Activated T-cell treated with anti-CD3 and anti-CD28 coated beads for 4 hours (primary cell): Measurements from ENCODE around the gene CYP1B1.
"Not testable (repeated sequence)": the region's sequence is repeated elsewhere in the genome, so short reads cannot be mapped to it uniquely, and the experiment has no call there.

Experiments
- DNase-seq: peaks from one replicate; pipeline ENCODE4 v3.0.0-alpha.2; 2020

CYP1B1 gene

DNA sequence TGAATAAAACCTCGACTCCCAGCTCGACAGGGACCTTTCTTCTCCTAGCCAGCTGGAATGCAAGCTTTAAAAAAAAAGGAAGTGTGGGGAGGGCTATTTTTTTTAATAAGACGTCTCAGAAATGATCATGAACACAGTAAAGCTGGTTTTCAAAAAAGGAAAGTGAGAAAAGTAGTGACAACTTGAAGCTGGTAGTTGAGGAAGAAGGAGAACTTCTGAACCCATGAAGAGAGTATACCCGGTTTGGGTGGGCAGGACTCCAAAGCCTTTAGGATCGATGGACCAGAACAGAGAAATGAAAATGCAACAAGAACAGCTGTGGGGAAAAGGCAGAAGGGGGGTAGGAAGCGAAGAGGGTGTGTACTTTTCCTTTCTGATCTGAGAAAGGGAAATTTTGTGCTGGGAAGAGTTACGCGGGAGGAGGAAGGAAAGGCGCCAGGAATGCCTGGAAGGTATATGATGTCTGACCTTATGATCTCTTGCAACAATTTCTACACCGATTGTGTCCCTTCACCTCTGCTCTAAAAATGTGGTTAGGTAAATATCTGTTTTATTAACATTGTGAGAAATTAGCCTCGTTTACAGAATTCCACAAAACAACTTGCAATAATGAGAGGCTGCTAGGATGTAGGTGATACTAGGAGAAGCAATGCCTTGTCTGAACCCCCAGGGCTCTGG lies 22.6 kb upstream of the CYP1B1 start:
- DNase-seq = no peak

DNA sequence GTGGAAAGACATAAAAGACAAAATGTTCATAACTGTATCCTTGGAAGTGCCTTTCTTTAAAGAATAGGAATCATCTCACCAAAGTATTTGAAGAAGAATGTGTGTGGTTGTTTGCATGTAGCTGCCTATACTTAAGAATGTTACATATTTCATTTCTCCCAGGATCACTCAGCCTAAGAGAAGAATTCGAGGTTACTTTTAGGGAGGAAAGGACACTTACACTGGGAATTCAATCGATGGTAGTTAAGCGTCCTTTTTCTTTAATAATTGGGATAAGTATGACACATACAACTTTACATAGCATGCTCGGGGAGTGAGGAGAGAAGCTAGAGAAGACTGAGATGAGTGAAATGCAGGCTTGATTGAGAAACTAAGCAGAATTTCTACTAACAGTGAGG lies 22.0 kb upstream of the CYP1B1 start:
- no peak for DNase-seq

- DNase-seq = no peak
These were observed 21.5 kb upstream of the CYP1B1 start for GRCh38 chr2:38097258-38097987.

DNA sequence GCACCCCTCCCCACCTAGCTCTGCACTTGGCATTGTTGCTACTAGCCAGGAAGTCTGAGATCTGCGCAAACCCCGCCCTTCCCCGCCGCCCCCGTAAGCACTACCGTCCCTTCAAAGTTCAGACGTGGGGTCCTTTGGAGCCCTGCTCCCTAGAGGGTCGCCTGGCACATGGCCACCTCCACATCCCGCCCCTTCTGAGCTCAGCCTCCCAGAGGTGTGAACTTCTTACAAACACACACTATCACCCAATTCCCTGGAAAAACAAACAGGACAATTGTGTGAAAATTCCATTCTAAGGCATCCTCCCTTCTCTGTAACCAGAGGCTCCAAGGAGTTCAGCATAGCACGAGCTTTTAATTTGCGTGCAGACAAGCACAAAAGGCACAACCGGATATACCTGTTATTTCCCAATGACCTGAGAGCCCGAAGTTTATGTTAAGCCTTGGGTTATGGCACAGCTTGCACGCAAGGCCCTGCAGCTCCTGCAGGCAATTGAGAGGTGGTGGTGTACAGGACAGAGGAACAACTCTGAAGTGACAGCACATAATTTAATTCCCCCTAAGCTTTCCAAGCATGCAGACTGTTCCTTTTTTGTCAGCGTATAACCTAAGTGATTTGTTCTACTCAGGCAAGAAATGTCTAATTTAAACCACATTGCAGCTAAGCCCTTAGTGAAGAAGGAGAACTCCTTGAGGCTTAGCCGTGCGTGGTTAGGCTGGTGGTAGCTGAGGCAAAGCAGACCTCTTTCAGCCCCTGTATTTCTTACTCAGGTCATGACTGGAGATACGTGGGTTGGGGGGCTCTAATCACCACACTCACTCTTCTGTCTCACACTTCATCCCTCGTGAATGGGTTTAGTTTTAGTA lies 20.3 kb upstream of the CYP1B1 start:
- no peak for DNase-seq

DNA sequence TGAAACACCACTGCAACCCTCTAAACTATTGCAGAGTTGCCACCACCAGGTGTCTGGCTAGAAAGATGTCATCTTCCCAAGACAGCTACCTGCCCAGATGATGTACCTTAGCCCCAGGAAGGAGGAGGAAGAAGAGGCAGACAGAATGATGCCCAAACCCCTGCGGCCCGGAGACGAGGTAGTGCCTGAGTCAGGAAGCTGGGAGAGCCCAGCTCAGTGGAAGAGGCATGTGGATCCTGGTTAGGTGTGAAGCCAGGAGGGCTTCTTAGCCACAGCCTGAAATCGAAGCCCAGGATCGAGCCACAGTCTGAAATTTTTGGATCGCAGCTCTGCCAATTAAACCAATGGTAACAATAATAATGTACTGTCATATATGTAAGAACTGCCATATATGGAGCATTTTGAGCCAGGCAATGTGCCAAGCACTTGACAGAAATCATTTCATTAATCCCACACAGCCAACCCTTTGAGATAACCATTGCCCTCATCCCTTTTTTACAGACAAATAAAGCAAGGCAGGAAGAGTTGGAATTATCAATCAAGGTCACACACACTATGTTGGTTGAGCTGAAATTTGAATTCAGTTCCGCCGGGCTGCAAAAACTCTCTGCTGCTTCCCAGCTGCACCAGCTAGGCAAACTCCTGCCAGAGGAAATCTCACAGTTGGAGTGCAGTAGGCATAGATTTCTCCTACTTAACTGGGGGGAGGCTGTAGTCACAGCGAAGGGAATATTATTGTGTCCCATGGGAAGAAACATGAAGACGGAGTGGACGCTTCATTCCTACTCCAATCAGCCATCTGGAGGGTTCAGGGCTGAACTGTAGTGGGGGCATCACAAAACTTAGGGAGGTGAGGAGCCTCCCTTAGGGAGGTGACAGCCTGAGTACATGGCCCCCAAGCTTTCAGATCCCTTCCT lies 19.4 kb upstream of the CYP1B1 start:
- no peak for DNase-seq

DNA sequence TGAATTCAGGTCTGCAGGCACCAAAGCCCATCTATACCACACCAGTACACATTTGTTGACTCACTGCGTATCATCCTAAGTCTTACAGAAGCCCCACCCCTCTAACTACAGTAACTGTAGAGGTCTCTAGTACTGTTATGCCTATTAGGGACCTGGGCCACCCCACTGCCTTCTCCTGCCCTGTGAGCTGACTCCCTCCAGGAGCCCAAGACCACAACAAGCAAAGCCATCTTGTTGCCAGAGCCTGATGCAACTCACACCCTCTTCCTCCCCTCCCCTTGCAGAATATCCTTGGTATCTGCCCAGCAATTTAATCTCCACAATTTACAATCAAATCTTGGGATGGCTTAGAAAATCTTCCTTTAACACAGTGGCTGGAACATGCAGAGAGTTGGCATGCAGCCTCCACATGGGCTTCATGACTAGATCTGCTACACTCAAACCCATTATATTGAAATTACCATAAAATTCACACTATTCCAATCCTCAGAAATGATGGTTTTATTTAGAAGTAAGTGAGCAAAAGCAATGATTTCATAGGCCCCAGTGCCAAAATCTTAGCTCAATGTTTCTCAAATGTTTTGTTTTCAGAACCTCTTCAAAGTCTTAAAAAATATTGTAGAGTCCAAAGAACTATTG lies 17.7 kb upstream of the CYP1B1 start:
- DNase-seq = no peak

DNA sequence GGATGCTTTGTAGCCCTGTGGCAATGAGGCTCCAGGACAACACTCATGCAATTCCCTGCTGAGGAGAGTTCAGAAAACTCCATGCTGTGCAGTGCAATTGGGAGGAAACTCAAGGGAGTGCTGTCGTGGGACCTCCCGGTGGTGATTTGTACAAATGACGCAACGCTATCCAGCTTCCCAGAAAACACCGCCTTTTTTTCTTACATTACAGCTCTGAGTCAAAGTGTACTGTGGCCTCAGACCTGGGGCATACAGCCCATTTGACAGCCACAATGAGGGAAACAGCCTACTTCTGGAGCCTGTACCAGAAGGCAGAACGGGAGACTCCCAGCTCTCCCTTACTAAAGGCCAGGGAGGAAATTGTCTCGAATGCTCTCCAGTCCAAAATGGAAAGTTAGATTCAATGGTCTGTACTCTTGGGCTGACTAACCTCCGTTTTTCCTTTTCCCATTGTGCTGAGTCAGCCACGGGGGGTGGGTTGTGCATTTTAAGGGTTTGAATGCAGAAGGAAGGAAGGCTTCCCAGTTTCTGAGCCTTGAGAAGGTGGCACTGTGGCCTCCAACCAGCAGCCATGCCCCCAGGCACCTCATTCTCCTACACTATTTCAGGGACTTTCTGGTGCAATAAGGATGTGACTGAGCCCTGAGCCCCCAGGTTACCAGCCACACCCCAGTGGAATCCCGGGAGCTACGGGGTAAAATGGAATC lies 16.4 kb upstream of the CYP1B1 start:
- no peak for DNase-seq

- no peak for DNase-seq
These were observed 15.8 kb upstream of the CYP1B1 start for GRCh38 chr2:38091760-38092159.

DNA sequence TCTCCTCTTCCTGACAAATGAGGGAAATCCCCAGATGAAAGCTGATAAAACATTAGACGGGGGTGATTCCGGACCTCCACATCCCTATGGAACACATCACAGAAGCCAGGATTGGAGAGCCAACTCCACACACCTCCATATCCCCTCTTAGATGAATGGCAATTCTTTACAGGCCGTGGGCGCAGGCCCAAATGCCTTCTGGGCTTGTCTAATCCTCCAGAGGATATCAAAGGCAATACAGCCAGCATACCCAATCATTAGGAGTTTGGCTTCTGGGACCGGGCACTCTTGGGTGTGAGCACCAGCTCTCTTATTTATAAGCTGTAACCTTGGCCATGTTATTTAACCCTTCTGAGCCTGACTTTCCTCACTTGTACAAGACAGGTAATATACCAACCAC lies 15.0 kb upstream of the CYP1B1 start:
- no peak for DNase-seq

- DNase-seq = not testable (repeated sequence)
These were observed 14.3 kb upstream of the CYP1B1 start for GRCh38 chr2:38090212-38090611.

- not testable (repeated sequence) for DNase-seq
These were observed 10.2 kb upstream of the CYP1B1 start for GRCh38 chr2:38085998-38086698.

- DNase-seq = not testable (repeated sequence)
These were observed 8.6 kb upstream of the CYP1B1 start for GRCh38 chr2:38084556-38084955.

GRCh38 chr2:38082727-38083126 lies 6.8 kb upstream of the CYP1B1 start:
- not testable (repeated sequence) for DNase-seq

DNA sequence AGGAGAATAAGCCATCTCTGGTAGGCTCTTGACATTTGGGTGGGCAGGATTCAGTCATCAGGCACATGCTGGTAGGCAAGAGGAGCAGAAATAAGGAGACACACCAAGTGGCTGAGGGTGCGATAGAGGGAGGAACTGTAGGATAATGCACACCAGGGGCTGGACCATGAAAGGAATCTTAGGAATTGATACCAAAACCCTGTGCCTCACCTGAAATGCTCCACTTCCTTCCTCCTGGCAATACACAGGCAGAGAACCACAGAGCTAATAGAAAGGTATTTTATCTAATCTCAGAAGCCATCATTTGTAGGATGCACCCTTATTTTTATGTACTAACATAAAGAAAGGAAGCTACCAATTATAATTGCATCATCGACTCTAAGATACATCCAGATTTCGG lies 4.4 kb upstream of the CYP1B1 start:
- DNase-seq = no peak

GRCh38 chr2:38079116-38080052 lies 3.4 kb upstream of the CYP1B1 start:
- no peak for DNase-seq

DNA sequence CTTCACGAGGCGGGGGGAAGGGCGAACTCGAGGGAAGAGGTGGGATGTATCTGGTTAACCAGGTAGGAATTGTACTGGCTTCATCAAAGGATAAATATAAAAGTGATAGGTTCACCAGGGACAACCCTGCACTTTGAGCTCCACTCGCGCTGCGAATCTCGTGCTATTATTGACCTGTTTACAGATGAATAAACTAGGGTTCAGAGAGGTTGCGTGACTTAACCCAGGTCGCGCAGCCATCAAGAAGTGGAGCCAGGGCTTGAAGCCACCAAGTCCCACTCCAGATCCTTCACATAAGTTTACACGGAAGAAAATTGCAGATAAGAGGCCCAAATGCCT lies 1.4 kb upstream of the CYP1B1 start:
- DNase-seq = no peak

DNA sequence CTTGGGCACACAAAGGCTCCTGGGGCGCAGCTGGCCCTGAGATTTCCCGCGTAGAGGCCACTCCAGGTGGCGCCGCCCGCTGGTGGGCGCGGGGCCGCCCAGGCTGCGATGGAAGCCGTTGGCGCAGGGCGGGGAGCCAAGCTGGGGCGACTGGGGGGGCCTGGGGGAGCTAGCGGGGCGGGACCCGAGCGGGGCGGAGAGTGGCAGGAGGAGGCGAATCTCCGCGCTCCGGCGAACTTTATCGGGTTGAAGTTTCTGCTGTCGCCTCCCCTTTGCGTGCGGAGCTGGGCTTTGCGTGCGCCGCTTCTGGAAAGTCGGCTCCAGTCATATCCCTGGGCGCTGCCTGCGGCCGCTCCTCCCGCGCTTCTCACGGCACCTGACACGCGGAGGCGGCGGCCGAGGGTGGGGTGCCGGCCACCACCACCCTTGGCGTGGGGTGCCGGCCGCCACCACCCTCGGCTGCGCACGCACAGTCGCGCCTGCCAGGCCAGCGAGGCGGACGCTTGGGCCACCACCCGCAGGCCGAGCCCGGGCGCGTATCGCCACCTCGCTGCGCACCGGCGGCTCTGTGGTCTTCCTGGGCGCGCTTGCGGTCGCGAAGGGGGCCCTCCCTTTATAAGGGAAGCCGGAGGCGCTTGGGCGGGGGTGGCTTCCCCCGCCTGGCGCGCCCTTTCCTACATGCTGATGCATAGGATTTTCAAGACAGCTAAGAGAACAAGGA lies 919 bp upstream of the CYP1B1 start:
- DNase-seq = no peak

DNA sequence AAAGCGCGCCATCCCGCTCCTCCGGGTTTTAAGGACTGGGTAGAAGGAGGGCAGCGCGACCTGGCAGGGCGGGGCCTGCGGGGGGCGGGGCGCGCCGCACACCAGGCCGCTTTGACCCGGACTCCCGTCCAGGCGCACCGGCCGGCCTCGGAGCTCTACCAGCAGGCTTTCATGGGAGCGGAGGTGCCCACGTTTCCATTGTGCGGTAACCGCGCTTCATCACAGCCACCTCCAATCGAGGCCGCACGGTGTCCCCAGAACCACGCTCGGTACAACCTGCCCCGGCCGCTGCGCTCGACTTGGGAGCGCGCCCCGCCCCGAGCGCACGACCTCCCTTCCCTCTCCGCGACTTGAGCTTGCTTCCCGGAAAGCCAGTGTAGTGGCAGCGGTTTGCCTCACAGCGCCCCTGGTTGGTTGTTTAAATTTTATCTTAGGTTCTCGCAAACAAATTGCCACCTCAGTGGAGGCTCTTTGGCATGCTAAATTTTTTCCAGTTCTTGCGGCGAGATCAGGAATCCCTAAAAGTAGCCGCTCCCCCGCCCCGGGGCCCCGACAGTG lies 280 bp upstream of the CYP1B1 start:
- no peak for DNase-seq
